Renal cortical epithelial cell (primary cell): ENCODE results near the gene DIAPH2. TPM values are rescaled to one million over a fixed set of nuclear protein-coding genes. Genes with fewer than 3 reads are reported as not detected.

Source experiments
- total RNA-seq: library from RNA; depleted of rRNA; stranded (reverse); fragments of >200 nt; gene quantifications from 2 replicates; pipeline ENCODE4 v1.2.3, GENCODE V29; 2014

Gene DIAPH2
- total RNA-seq, 1 donor from 2014 or later, result 15.4 TPM

Other genes starting within 250 kb of the DIAPH2 start
- 0.17 and 0.65 TPM in 2 replicates for gene RPA4, start 199.1 kb downstream of the DIAPH2 start, total RNA-seq